ENCODE measurements around the gene MAGEB2.
"Not testable (repeated sequence)": the region's sequence is repeated elsewhere in the genome, so short reads cannot be mapped to it uniquely, and the experiment has no call there.

The MAGEB2 gene, protein sequence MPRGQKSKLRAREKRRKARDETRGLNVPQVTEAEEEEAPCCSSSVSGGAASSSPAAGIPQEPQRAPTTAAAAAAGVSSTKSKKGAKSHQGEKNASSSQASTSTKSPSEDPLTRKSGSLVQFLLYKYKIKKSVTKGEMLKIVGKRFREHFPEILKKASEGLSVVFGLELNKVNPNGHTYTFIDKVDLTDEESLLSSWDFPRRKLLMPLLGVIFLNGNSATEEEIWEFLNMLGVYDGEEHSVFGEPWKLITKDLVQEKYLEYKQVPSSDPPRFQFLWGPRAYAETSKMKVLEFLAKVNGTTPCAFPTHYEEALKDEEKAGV

DNA sequence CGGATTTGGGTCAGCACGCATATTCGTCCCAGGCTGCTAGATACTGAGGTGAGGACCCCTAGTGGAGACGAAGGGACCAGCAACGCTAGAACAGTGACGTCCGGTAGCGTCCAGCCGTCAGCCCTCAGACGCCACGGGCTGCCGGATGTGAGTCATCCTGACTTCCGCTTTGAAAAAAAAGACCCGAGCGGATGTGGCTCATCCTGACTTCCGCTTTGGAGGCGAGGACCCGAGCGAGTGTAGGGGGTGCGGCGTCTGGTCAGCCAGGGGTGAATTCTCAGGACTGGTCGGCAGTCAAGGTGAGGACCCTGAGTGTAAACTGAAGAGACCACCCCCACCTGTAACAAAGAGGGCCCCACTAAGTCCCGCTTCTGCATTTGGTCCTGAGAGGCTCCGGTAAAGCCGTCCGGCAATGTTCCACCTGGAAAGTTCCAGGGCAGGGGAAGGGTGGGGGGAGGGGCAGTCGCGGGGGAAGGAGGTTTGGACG is at the start of gene MAGEB2:
MAGEB2 (plus strand) TSS at position 207 of the 487 bp plus-strand sequence. CDS start 3,018 bp downstream, outside the sequence.
- no peak for DNase-seq (ENCODE audit: low read depth)

DNA sequence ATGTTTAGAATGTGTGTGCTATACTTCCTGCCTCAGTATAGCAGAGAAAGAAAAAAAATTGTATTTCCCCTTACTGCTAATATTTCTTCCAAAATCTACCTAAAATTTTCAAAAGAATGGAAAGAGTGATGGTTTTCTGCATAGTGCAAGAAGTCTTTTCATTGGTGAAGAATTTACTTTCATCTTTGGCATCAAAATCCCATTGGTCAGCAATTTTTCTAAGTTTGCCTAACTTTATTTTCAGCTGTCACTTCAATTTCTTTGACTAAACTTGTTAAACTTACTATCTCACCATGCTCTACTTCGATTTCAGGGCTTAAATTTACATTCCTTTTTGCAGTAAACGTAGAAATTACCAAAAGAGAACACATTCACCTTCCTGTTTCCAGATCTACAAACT is 44.5 kb upstream of the MAGEB2 start:
- DNase-seq (ENCODE audit: low read depth): no peak

DNA sequence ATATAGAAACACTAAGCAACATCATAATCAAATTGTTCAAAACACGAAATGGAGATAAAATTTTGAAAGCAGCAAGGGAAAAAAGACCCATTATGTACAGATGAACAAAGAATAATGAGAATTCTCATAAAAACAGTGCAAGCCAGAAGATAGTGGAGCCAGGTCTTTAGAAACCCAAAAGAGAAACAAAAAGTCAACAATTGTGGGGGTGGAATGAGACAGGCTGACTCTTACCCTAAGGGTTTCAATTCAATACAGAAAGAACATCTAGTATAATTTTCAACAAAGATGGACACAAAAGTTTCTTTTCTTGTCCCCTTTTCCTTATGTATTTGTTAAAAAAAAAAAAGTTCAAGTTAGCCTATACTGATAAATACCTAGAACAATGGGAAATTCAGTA is 34.0 kb upstream of the MAGEB2 start:
- DNase-seq (ENCODE audit: low read depth): no peak

DNA sequence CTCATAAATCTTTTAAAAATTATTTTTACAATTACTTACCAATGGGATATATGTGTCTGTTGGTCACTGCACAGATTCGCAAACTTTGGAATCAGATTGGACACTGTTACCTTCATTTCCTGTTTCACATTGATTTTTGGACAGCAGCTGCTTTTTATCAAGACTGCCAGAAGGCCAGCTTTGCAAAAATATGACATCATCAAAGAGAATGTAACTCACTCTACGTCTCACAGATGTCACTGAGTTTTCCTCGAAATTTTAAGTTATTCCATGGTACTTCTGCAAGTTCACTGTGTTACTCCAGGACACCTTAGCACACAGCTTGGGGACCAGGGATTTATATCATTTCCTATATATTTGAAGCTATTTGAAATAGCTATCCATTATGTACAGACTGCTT is 31.8 kb upstream of the MAGEB2 start:
- no peak for DNase-seq (ENCODE audit: low read depth)

DNA sequence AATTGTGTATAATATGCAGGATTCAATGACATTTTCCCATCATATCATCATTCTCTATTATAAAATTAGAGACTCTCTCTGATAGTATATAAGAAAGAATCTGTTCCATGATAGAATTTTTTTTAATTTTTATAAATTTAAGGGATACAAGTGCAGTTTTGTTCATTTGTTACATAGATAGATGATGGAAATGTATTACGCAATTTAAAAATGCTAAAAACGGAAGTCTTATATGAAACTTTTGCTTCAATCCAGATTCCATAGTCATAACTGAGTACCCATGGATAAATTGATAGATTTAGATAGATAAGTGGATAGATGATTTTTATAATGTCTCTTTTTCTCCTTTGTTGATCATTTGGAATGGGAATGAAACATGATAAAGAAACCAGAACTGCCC is 24.9 kb upstream of the MAGEB2 start:
- DNase-seq (ENCODE audit: low read depth): no peak

DNA sequence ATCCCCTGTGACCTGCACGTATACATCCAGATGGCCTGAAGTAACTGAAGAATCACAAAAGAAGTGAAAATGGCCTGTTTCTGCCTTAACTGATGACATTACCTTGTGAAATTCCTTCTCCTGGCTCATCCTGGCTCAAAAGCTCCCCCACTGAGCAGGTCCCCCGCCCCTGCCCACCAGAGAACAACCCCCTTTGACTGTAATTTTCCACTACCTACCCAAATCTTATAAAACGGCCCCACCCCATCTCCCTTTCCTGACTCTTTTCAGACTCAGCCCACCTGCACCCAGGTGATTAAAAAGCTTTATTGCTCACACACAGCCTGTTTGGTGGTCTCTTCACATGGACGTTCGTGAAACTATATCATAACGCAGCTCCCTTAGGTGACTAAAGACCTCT is 21.5 kb upstream of the MAGEB2 start:
- DNase-seq (ENCODE audit: low read depth): not testable (repeated sequence)

DNA sequence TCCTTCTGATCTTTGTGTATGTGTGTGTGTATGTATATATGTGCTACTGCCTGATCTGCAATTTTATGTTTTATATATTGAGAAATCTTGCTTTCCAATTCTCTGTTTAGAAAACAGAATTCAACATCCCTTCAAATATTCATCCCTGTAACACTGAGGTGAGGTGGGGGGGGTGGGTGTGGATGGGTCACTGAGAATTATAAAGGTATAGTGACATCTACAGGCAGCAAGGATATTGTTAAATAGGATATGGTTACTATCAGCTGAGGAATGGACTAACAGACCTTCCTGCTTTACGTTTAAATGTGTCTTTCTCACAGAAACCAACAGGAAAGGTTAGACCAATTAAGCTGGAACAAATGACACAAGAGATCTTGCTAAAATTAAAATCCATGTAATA is 19.0 kb upstream of the MAGEB2 start:
- DNase-seq (ENCODE audit: low read depth): no peak

DNA sequence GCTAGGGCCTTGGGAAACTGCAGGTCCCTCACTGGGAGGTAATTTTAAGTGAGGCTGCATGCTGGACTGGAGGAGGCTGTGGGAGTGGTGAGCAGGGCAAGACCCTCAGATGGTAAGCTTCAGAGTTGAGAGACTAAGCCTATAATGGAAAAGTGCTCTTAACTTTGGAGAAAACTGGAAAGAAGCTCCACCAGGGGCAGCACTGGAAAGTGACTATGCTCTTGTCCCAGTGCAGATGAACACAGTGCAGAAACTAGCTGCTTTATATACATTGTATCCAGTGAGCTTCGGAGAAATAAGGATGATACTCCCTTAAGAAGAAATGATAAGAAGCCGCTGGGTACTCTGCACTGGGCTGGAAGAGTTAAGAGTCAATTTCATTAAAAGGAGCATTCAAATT is 3.2 kb upstream of the MAGEB2 start:
- no peak for DNase-seq (ENCODE audit: low read depth)

DNA sequence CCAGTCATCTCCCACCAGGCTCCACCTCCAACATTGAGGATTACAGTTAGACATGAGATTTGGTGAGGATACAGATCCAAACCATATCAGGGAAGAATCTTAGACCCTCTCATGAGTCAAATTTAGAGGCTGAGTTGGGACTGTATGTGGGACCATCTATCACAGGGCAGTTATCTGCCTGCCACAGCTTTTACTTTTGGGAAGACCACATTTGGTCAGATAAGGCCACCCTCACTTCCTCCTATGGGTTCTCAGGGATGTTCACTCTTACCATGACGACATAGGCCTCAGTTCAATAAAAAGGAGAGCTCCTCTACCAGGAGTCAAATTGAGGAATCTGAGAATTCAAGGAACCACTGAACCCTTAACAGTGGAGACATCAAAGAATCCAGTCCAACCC is 2.1 kb downstream of the MAGEB2 start:
- no peak for DNase-seq (ENCODE audit: low read depth)

DNA sequence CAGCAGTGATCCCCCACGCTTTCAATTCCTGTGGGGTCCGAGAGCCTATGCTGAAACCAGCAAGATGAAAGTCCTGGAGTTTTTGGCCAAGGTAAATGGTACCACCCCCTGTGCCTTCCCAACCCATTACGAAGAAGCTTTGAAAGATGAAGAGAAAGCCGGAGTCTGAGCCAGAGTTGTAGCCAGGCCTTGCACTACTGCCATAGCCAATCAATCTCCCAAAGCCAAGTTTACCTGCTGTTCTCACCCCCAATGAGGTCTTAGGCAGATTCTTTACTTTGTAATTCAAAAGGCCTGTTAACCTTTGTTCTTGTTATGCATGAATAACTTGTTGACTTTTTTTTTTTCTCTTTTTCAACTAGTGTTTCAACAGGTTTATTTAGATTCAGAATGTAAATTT is 4.0 kb downstream of the MAGEB2 start:
- no peak for DNase-seq (ENCODE audit: low read depth)

DNA sequence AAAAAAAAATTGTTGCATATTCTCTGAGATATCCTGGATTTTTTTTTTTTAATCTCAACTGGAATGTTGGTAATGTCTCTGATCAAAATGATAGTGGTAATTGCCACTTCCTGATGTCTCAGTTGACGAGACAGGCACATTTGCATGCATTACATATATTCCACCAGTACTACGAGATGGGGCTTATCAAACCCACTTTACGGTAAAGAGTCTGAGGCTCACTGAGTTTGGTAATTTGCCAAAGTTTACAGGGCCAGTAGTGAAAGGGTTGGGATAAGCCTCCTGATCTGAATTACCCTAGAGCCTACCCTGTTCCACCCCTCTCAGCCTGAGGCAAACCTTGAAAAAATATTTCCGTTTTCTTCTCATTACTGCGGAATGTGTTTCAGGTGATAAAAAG is 5.3 kb downstream of the MAGEB2 start:
- no peak for DNase-seq (ENCODE audit: low read depth)

DNA sequence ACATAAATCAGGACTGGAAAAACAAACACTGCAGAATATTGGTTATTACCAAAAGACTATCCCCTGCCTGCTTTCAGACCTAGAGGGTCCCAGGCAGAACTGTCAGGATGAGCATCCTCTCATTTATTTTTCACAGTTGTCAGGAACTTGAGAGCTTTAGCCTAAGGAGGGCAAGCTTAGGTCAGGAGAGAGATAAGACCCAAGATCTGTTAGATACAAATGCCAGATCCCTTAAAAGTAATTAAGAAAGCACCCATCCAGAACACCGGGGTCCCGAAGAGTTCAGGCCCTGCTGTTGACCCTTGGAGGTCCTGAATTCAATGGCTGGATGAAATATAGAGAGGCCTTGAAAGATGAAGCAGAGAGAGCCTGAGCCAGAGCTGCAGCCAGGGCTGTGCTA is 9.2 kb downstream of the MAGEB2 start:
- DNase-seq (ENCODE audit: low read depth): no peak

DNA sequence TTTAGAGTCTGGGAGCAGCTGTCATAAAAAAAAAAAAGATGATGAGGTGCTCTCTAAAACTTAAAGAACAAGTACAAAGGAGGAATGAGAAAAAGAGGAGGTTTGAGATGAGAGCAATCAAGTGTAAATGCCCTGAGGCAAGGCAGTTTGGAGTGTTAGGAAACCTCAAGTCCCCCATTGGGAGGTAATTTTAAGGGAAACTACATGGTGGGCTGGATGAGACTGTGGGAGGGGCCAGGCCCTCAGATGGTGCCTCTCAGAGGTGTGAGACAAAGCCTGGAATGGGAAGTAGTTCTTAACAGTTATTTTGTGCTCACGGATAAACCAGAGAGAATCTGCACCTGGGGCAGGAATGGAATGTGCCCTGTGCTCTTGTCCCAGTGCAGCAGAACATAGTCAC is 13.2 kb downstream of the MAGEB2 start:
- DNase-seq (ENCODE audit: low read depth): no peak

DNA sequence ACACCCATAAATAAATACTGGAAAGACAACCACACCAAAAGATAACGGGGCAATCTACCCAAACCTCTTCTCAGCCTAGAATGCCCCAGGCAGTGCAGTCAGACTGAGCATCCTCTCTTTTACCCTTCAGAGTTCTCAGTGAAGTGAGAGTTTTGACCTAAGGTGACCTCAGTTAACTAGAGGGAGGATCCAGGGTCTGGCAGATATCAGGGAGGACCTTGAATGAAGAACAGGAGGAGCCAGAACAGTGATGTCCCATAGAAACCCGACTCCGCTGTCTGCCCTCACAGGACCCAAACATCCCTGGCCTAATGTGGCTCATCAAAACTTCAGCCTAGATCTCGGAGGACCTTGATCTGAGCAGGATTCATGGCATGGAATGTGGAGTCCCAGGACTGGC is 15.0 kb downstream of the MAGEB2 start, which contains the start of gene MAGEB3:
MAGEB3 (plus strand) TSS at position 263 of the 400 bp plus-strand sequence. CDS start 5,268 bp downstream, outside the sequence.
- no peak for DNase-seq (ENCODE audit: low read depth)

DNA sequence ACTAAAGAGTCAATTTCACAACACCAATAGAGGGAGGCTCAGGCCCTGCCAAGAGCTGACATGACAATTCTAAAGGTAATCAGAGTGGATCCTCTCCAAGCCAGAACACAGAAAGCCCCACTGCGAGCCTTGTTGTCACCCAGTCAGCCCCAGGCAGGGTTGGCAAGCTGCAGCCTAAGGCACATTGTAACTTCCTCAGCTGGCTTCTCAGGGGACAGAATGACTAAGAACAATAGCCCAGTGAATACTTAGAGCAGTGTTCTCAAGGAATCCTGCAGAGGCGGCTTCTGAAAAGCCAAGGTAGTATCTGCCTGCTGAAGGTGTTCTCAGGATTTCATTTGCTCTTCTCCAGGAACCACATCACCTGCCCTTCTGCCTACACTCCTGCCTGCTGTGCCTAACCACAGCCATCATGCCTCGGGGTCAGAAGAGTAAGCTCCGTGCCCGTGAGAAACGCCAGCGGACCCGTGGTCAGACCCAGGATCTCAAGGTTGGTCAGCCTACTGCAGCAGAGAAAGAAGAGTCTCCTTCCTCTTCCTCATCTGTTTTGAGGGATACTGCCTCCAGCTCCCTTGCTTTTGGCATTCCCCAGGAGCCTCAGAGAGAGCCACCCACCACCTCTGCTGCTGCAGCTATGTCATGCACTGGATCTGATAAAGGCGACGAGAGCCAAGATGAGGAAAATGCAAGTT is 26.5 kb downstream of the MAGEB2 start, which contains the start of gene MAGEB4:
MAGEB4 (plus strand) TSS at position 277 of the 692 bp plus-strand sequence; CDS start at position 413, 136 bp downstream.
- no peak for DNase-seq (ENCODE audit: low read depth)

DNA sequence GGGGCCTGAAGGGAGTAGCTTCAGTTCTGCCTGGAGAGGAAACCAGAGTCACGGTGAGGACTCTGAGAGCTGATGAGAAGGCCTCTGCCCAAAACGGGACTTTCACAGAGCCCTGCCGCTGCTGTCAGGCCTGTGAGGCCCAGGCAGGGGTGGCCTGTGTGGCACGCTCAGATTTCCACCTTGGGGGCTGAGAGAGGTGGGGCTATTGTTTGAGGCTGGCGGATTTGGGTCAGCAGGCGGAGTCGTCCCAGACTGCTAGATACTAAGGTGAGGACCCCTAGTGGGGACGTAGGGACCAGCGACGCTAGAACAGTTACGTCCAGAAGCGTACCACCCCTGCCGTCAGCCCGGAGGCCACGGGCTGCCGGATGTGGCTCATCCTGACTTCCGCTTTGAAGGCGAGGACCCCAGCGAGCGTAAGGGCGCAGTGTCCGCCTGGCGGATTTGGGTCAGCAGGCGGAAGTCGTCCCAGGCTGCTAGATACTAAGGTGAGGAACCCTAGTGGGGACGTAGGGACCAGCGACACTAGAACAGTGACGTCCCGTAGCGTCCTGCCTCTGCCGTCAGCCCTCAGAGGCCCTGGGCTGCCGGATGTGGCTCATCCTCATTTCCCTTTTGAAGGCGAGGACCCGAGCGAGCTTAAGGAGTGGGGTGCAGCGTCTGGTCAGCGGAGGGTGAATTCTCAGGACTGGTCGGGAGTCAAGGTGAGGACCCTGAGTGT is 31.6 kb downstream of the MAGEB2 start, which contains the start of gene MAGEB1:
MAGEB1 (plus strand) TSS at position 378 of the 721 bp plus-strand sequence. CDS start 3,348 bp downstream, outside the sequence.
- no peak for DNase-seq (ENCODE audit: low read depth)

DNA sequence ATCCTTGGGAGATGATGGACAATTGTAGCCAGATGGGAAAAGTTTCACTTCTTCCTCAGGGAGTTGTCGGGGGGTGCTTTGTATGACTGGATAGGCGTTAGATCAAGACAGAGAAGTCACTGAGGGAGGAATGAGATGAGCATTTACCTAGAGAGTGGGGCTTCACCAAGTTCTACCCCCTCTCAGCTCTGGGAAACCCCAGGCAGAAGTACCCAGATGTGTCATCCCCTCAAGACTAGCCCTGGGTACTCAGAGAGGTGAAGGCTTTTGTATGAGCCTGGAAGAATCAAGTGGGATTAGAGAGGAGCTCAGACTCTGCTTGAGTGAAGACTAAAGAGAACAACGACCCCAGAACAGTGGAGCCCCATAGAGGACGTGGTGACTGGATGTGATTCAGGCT is 33.5 kb downstream of the MAGEB2 start:
- no peak for DNase-seq (ENCODE audit: low read depth)

DNA sequence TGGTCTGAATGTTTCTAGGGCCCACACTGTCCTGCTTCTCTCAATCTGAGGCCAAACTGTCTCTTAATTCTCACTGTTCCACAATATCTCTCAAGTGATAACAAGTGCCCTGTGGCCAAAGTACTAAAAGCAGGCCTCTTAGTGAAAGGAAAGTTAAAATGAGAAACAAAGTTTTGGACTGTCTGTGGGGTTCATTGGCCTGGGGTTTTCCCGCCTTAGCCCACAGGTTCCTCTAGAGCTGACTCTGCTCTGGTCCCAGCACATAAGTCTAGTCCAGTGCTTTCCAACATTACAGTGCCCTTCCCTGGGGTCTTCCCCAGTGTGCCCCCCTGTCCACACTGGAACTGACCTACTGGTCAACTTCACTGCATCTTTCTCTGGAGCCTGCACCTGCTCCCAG is 37.9 kb downstream of the MAGEB2 start:
- no peak for DNase-seq (ENCODE audit: low read depth)

DNA sequence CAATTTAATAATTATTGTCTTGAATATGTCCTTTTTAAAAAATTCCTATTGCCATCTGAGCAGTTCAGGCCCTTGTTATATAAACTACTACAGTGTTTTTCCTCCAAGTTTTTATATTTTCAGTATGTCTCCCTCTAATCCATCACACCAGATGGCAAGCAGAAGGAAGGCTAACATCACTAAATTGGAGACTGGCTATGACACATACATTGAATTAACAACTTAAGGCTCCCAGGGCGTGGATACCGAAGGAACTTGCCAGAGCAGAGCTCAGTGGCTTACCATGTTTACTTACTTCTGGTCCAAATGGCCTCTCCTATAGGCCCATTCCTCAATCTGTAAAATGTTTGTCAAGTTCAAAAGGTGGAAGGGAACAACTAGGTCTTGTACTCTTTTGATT is 44.6 kb downstream of the MAGEB2 start:
- DNase-seq (ENCODE audit: low read depth): no peak

DNA sequence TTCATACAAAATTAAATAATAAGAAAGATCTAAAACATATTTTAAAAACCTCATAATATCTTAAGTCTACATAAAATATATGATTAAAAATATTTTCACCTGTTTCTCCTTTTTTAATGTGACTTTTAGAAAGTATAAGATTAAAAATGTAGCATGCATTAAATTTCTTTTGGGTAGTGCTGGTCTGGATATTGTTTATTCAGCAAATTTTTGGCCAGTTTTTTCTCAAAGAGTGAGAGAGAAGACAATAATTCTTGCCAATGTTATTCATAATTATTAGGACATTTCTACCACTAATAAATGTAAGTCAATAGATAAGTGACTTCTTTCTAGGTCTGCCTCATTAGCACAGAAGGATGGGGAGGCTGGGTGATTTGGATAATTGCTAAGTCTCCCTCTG is 45.6 kb downstream of the MAGEB2 start:
- DNase-seq (ENCODE audit: low read depth): no peak

DNA sequence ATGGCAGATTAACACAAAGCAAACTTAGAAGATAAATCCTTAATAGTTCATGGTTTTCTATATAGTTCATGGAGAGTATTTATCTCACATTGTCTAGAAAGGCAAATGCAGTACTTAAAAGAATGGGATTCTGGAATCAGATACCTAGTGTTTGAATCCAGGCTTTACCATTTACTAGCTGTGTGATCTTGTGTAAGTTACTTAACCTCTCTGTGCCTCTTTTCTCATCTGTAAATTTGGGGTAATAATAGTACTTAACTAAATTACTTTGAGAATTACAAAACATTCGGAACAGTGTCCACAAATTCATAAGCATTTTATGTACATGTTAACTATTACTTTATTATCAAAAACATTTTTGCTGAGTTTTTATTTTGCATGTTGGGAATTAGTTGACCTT is 47.4 kb downstream of the MAGEB2 start:
- no peak for DNase-seq (ENCODE audit: low read depth)
